KOPT-K1 (cell line): Measurements from ENCODE around the gene MRPS27.
A peak's percentile ranks its signal among the peaks of the same experiment; 100 is the strongest.
"Not testable (repeated sequence)": the region's sequence is repeated elsewhere in the genome, so short reads cannot be mapped to it uniquely, and the experiment has no call there.

Experiments
- H3K27ac ChIP-seq: fragments of 200-600 bp; sonication (generic); 2 replicates; pipeline ENCODE4 v1.5.1; 2016; ENCODE audit warnings: antibody characterized with exemption, mild to moderate bottlenecking, low read depth, low read length; ENCODE audit not compliant: poor library complexity, severe bottlenecking
- H3K36me3 ChIP-seq: fragments of 200-600 bp; sonication (generic); 2 replicates; pipeline ENCODE4 v1.5.1; 2017; ENCODE audit warnings: antibody characterized with exemption, mild to moderate bottlenecking, low read length, moderate library complexity; ENCODE audit not compliant: insufficient read depth
- H3K9me3 ChIP-seq: fragments of 200-600 bp; sonication (generic); 2 replicates; pipeline ENCODE4 v1.5.1; 2017; ENCODE audit warnings: antibody characterized with exemption, low read length, mild to moderate bottlenecking; ENCODE audit not compliant: insufficient read depth, poor library complexity, severe bottlenecking

The MRPS27 gene

GRCh38 chr5:72307573-72307967 is 12.5 kb downstream of the MRPS27 start:
- H3K27ac ChIP-seq = peak overlapping the region; percentile 85
- no peaks in the 10 kb centered on the region for H3K9me3 ChIP-seq
- H3K36me3 ChIP-seq = peaks cover 39% of the 10 kb centered on the region

GRCh38 chr5:72305194-72306142 is 14.6 kb downstream of the MRPS27 start:
- no peak overlapping the region for H3K27ac ChIP-seq
- H3K36me3 ChIP-seq = peaks cover 31% of the 10 kb centered on the region
- no peaks in the 10 kb centered on the region for H3K9me3 ChIP-seq

- peaks cover 19% of the 10 kb centered on the region for H3K36me3 ChIP-seq
- H3K9me3 ChIP-seq = no peaks in the 10 kb centered on the region
- no peak overlapping the region for H3K27ac ChIP-seq
Observed at GRCh38 chr5:72302171-72302570, 17.9 kb downstream of the MRPS27 start.

GRCh38 chr5:72301557-72301956 is 18.5 kb downstream of the MRPS27 start:
- no peak overlapping the region for H3K27ac ChIP-seq
- no peaks in the 10 kb centered on the region for H3K9me3 ChIP-seq
- H3K36me3 ChIP-seq = peaks cover 25% of the 10 kb centered on the region

GRCh38 chr5:72300590-72301339 is 19.3 kb downstream of the MRPS27 start:
- no peaks in the 10 kb centered on the region for H3K9me3 ChIP-seq
- no peak overlapping the region for H3K27ac ChIP-seq
- peaks cover 33% of the 10 kb centered on the region for H3K36me3 ChIP-seq

- Histone ChIP-seq H3K9me3 (no peaks in the 10 kb centered on the region), H3K27ac (no peak overlapping the region), H3K36me3 (peaks cover 52% of the 10 kb centered on the region)
Observed at GRCh38 chr5:72298711-72299110, 21.3 kb downstream of the MRPS27 start.

- H3K27ac ChIP-seq, H3K9me3 ChIP-seq: not testable (repeated sequence)
- peaks cover 58% of the 10 kb centered on the region for H3K36me3 ChIP-seq
Observed at GRCh38 chr5:72298136-72298535, 21.9 kb downstream of the MRPS27 start.

GRCh38 chr5:72296256-72296655 is 23.8 kb downstream of the MRPS27 start:
- H3K36me3 ChIP-seq = peaks cover 55% of the 10 kb centered on the region
- no peak overlapping the region for H3K27ac ChIP-seq
- no peaks in the 10 kb centered on the region for H3K9me3 ChIP-seq

GRCh38 chr5:72295539-72295938 is 24.5 kb downstream of the MRPS27 start:
- Histone ChIP-seq H3K9me3 (no peaks in the 10 kb centered on the region), H3K36me3 (peaks cover 62% of the 10 kb centered on the region), H3K27ac (no peak overlapping the region)

GRCh38 chr5:72294473-72294872 is 25.6 kb downstream of the MRPS27 start:
- Histone ChIP-seq H3K36me3 (peaks cover 73% of the 10 kb centered on the region), H3K9me3 (no peaks in the 10 kb centered on the region), H3K27ac (no peak overlapping the region)

- peaks cover 77% of the 10 kb centered on the region for H3K36me3 ChIP-seq
- H3K9me3 ChIP-seq = no peaks in the 10 kb centered on the region
- no peak overlapping the region for H3K27ac ChIP-seq
Observed at GRCh38 chr5:72293495-72294055, 26.5 kb downstream of the MRPS27 start.

- Histone ChIP-seq H3K27ac (no peak overlapping the region), H3K36me3 (peaks cover 88% of the 10 kb centered on the region), H3K9me3 (no peaks in the 10 kb centered on the region)
Observed at GRCh38 chr5:72292411-72292810, 27.6 kb downstream of the MRPS27 start.

- no peaks in the 10 kb centered on the region for H3K9me3 ChIP-seq
- H3K36me3 ChIP-seq = peaks cover 90% of the 10 kb centered on the region
- no peak overlapping the region for H3K27ac ChIP-seq
Observed at GRCh38 chr5:72291601-72292000, 28.4 kb downstream of the MRPS27 start.

- Histone ChIP-seq H3K9me3 (no peaks in the 10 kb centered on the region), H3K27ac (no peak overlapping the region), H3K36me3 (peaks cover 80% of the 10 kb centered on the region)
Observed at GRCh38 chr5:72290356-72291133, 29.5 kb downstream of the MRPS27 start.
